Astrocyte (in vitro differentiated cells and primary cell): ENCODE results near the gene COBL.

ENCODE experiments used
- CTCF ChIP-seq: IDR thresholded peaks from 2 replicates; pipeline ENCODE4 v1.5.1; 2011; ENCODE audit warnings: low read depth, mild to moderate bottlenecking, inconsistent platforms, low read length, moderate library complexity; ENCODE audit not compliant: insufficient read depth
- EZH2 ChIP-seq: IDR thresholded peaks from 2 replicates; pipeline ENCODE4 v1.6.1; 2012; ENCODE audit warnings: mild to moderate bottlenecking, low read length, inconsistent platforms; ENCODE audit not compliant: insufficient read depth

- TF ChIP-seq CTCF (no peak), EZH2 (no peak)
Observed at GRCh38 chr7:51309361-51310130, 7.1 kb downstream of the COBL start.
